ENCODE measurements around the gene CTDNEP1.

The CTDNEP1 gene

GRCh38 chr17:7217113-7217987 lies 34.2 kb downstream of the CTDNEP1 start:
- TF ChIP-seq CTCF (IDR thresholded peaks at IDR 0.05): no peak

DNA sequence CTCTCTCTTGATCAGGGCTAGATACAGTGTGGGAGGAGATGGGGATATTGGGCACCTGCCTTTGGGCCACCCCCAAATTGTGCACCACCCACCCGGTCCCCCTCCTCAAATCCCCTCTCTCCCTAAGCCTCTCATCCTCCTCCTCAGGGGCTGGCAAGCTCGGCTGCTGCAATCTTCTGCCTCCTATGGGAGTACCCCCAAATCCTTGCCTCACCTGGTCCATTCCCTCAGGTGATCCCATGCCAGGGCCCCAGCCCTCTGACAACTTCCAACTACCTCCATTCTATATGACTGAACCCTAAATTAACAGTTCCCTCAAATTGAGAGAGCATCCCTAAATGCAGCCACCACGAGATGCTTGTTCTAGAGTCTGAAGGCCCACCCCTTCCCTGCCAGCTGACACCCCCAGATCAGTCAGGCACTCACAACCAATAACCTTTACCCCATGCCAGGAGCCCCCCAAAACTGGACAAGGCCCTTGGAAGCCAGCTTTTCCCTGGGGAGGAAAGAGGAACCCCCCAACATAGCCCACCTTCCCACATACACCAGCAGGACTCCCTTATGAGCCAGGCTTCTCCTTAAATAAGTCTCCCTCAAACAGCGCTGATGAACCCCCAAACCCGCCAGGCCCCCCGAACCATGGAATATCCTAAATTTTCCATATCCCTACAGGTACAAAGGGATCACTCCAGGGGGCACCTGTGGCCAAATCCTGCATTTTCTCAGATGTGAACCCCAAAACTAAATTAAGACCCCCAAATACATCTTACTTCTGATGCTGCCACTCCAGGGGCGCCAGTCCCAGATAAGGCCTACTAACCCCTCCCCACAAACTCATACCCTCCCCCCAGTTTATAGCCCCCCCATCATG lies 35.1 kb downstream of the CTDNEP1 start:
- no peak for TF ChIP-seq CTCF (IDR thresholded peaks at IDR 0.05)

DNA sequence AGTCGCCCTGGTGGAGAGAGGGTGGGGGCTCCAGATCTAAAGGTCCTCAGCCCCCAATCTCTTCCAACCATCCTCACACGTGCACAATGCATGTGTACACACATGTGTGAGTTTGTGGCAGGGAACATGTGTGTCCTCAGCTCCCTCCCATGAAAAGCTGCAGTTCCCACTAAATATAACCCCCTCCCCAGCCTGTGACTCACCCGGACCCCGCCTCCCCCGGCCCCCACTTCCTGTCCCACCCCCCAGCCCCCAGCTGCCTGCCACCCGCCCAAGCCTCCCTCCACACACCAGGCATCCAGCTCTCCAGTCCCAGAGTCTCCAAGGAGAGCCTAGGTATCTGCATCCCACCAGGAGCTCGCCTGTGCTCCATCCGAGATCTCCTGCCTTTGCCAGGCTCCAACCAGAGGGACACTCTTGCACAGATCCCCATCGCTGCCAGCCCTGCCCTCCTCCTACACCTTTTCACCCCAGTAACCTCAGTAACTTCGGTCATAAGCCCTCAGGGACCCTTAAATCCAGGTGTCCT lies 35.8 kb downstream of the CTDNEP1 start:
- no peak for TF ChIP-seq CTCF (IDR thresholded peaks at IDR 0.05)

DNA sequence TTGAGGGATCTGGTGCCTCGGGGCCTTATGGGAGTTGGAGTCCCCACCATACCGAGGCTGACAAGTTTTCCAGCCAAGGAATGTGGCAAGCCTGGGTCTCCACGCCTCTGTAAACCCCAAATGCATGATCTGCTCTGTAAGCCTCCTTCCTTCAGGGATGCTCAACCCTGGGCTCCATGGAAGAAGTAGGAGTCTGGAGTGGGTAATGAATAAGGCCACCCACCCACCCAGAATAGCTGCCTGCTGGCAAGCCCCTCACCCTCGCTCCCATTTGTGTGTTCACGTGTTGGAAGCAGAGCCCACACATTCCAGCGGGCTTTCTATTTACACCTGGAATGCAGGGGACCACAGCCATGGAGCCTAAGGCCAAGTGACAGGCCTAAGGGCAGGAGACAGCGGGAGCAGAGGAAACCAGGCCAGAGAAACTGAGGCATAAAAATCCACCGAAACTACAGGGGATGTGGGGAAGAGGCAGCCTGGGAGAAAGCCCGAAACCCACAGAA lies 36.3 kb downstream of the CTDNEP1 start:
- no peak for TF ChIP-seq CTCF (IDR thresholded peaks at IDR 0.05)

DNA sequence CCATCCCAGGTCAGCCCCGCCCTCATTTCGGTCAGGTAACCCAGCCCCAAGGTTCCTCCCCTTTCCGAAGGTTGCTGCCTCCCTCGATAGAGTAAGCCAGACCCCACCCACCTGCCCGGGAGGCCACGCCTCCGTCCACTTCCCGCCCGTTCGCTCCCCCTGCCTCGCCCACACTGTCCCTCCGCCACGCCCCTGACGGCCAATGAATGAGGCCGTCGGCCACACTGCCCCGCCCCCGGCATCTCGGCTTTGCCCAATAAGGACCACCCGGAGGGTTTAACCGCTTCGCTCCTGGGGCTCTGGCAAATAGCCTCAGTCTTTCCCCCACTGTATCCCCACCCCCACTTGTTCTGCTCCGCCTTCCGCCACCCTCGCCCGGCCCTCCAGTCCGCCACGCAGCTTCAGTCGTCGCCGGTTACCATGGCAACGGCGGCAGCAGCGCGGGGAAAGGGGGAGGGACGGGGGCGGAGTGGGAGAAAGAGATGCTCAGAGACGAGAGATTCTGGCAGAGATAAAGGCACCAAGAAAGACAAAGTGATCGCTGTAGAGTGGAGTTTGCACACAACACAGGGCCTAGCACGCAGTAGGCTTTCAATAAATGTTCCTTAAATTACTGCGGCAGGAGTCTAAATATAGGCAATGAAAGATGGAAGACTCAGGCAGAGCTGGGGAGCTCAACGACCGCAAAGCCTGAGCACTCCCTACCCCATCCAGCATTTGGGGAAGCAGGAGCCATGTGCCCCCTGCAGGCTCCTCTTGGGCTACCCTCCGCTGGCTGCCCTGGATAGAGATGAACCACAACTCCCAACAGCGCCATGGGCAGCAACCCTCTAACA lies 37.0 kb downstream of the CTDNEP1 start:
- TF ChIP-seq CTCF (IDR thresholded peaks at IDR 0.05): peak; percentile 42; the same call in 1 of the 2 replicates

- TF ChIP-seq CTCF (IDR thresholded peaks at IDR 0.05): peak; percentile 37; the same call in 1 of the 2 replicates
Measured at GRCh38 chr17:7213895-7214299, 37.6 kb downstream of the CTDNEP1 start.

Measured in LNCAP (cell line).